Ovary (tissue), 9 donors: ENCODE measurements around the gene ERO1B. TPM values are rescaled to one million over a fixed set of nuclear protein-coding genes. Genes with fewer than 3 reads are reported as not detected.

Source experiments
- DNase-seq, 5 donors: peaks; one replicate each; pipeline ENCODE4 v3.0.0-alpha.2; 2019 to 2020
- H3K27ac ChIP-seq, 2 donors: fragments of 200-600 bp; one replicate each; pipeline versions ENCODE4 v1.5.1 to v1.8.0; 2019 to 2022
- H3K27me3 ChIP-seq: fragments of 200-600 bp; one replicate; pipeline ENCODE4 v1.8.0; 2022
- H3K36me3 ChIP-seq: fragments of 200-600 bp; sonication (generic); one replicate; pipeline ENCODE4 v1.5.1; 2019
- H3K4me1 ChIP-seq: one replicate; pipeline ENCODE4 v1.8.1; 2013; ENCODE audit warnings: mild to moderate bottlenecking, moderate library complexity; ENCODE audit not compliant: insufficient read depth
- H3K4me3 ChIP-seq: fragments of 200-600 bp; sonication (generic); one replicate; pipeline ENCODE4 v1.5.1; 2017
- H3K9me3 ChIP-seq, 2 donors: fragments of 200-600 bp in 1 of 2; sonication (generic) in 1 of 2; one replicate each; pipeline versions ENCODE4 v1.5.1 to v1.8.1; 2013 to 2019; ENCODE audit warnings: mild to moderate bottlenecking in 1 of 2, moderate library complexity in 1 of 2
- CTCF ChIP-seq, 3 donors: fragments of 450-650 bp in 2 of 3; fragments of 200-600 bp in 1 of 3; IDR thresholded peaks; one replicate each; pipeline versions ENCODE4 v1.5.1 to v1.8.0; 2016 to 2022; ENCODE audit warnings: antibody characterized with exemption in 3 of 3, mild to moderate bottlenecking in 1 of 3
- EP300 ChIP-seq: sonication (generic); formaldehyde crosslinking; IDR thresholded peaks from one replicate; pipeline ENCODE4 v1.6.1; 2017; ENCODE audit warnings: antibody characterized with exemption
- POLR2A ChIP-seq: fragments of 450-650 bp; IDR thresholded peaks from one replicate; pipeline ENCODE4 v1.6.1; 2017; ENCODE audit warnings: antibody characterized with exemption, mild to moderate bottlenecking, moderate library complexity
- WGBS, 3 donors: extraction: QIAGEN DNeasy Blood & Tissue Kit in 1 of 3; methylation state at CpG; one replicate each; pipeline versions ENCODE4 v1.1.5 to v1.1.7; 2013 to 2017; 5-methylcytosine and 5-hydroxymethylcytosine counted together
- intact Hi-C, 4 donors: fragments of 100-400 bp; cut with DNase I; formaldehyde crosslinking; loops; one replicate each; pipeline versions ENCODE4 v1.11.0 to v1.15.1; 2022 to 2023
- polyA plus RNA-seq, 2 donors: library from polyadenylated mRNA; stranded (reverse); fragments of 200-250 nt in 1 of 2; fragments of 350-450 nt in 1 of 2; fragmentation: Illumina TruSeq in 1 of 2; extraction: RNeasy Lipid Tissue Mini Kit (QIAGEN cat#74804) in 1 of 2; gene quantifications; one replicate each; pipeline ENCODE4 v1.2.3, GENCODE V29; 2013 to 2014
- total RNA-seq, 7 donors: library from RNA; depleted of rRNA in 2 of 7; stranded (reverse); fragments of >200 nt in 2 of 7; fragmentation: NEBNext Ultra II Directional in 3 of 7; extraction: Animal tissue kit (Norgen Biotek cat#: 25700) in 3 of 7; gene quantifications; one replicate each; pipeline versions ENCODE4 v1.1.0 to v1.2.4, GENCODE V29; 2016 to 2023
- donor health status: DM: no; HTN: no; CAD: no; lungs with moderate emphysema.
- donor health status: DM: no; HTN: no; CAD: no.
- donor health status: Bipolar disorder and iron deficiency.
- donor health status: DM: yes; HTN: yes; CAD: no.
- donor health status: DM: no; HTN: no; CAD: no.
- donor health status: DM: yes; HTN: yes; CAD: no.

Gene ERO1B
- total and polyA plus RNA-seq, 9 donors: 4.8 to 15.4 (median 5.8) TPM

GRCh38 chr1:236253119-236253518 lies 28.6 kb downstream of the ERO1B start:
- no peak for TF ChIP-seq POLR2A
- no peak for TF ChIP-seq EP300
- no peak for TF ChIP-seq CTCF (IDR thresholded peaks at IDR 0.05)
- WGBS, 3 donors: 91 to 100% (median 95%) methylated on average over 1 of the region's 1 CpG
- no peaks in the 10 kb centered on the region for H3K36me3 ChIP-seq
- no peak overlapping the region for H3K4me3 ChIP-seq
- DNase-seq: no peak
- no peaks in the 10 kb centered on the region for H3K9me3 ChIP-seq
- intact Hi-C loops: no loop called here
- no peak overlapping the region for H3K27ac ChIP-seq
- H3K4me1 ChIP-seq: no peaks in the 10 kb centered on the region
- H3K27me3 ChIP-seq: no peaks in the 10 kb centered on the region

DNA sequence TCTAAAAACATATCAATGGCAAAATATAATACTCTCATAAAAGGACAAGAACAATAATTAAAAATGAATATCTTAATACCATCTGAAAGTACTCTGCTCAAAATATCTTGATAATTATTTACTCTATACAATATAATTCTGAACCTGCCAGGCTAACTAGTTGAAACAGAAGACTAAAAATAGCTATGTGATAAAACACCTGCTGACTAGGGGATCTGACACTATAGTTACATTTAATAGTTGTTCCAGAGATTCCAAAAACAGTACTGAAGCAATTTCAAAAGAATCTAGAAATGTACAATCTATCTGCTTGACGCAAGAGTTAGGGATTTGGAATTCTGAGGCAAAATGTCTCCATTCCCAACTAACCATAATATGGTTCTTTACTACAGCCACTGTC lies 30.2 kb downstream of the ERO1B start:
- H3K27me3 ChIP-seq: no peaks in the 10 kb centered on the region
- no peak overlapping the region for H3K27ac ChIP-seq
- intact Hi-C loops: no loop called here
- H3K4me1 ChIP-seq: no peaks in the 10 kb centered on the region
- 91 to 95% (median 91%) methylated on average over 1 of the region's 1 CpG for WGBS, 3 donors
- DNase-seq: no peak
- no peaks in the 10 kb centered on the region for H3K9me3 ChIP-seq
- TF ChIP-seq POLR2A (no peak), CTCF (IDR thresholded peaks at IDR 0.05) (no peak), EP300 (no peak)
- no peaks in the 10 kb centered on the region for H3K36me3 ChIP-seq
- no peak overlapping the region for H3K4me3 ChIP-seq

GRCh38 chr1:236247286-236247685 lies 34.5 kb downstream of the ERO1B start:
- TF ChIP-seq EP300: no peak
- TF ChIP-seq CTCF (IDR thresholded peaks at IDR 0.05): no peak
- TF ChIP-seq POLR2A: no peak
- Histone ChIP-seq H3K4me1 (no peaks in the 10 kb centered on the region), H3K4me3 (no peak overlapping the region), H3K27me3 (no peaks in the 10 kb centered on the region), H3K27ac (no peak overlapping the region), H3K36me3 (no peaks in the 10 kb centered on the region), H3K9me3 (no peaks in the 10 kb centered on the region)
- 97 to 99% (median 98%) methylated on average over 3 of the region's 3 CpGs for WGBS, 3 donors
- DNase-seq: no peak
- intact Hi-C loops: no loop called here

GRCh38 chr1:236242568-236242967 lies 39.2 kb downstream of the ERO1B start:
- 70 to 92% (median 86%) methylated on average over 2 of the region's 2 CpGs for WGBS, 3 donors
- no peak for DNase-seq

More at GRCh38 chr1:236242568-236242967, 39.2 kb downstream of the ERO1B start:
- TF ChIP-seq CTCF (IDR thresholded peaks at IDR 0.05): no peak
- TF ChIP-seq POLR2A: no peak
- no peak for TF ChIP-seq EP300
- no peaks in the 10 kb centered on the region for H3K9me3 ChIP-seq
- no peaks in the 10 kb centered on the region for H3K36me3 ChIP-seq
- intact Hi-C loops: no loop called here
- H3K27me3 ChIP-seq: no peaks in the 10 kb centered on the region
- H3K27ac ChIP-seq: no peak overlapping the region
- H3K4me1 ChIP-seq: no peaks in the 10 kb centered on the region
- no peak overlapping the region for H3K4me3 ChIP-seq
